Suprapubic skin (tissue), 4 donors: ENCODE results near the gene PRKAR2B. TPM values are rescaled to one million over a fixed set of nuclear protein-coding genes. Genes with fewer than 3 reads are reported as not detected.
"Not testable (repeated sequence)": the region's sequence is repeated elsewhere in the genome, so short reads cannot be mapped to it uniquely, and the experiment has no call there.

Experiments
- DNase-seq, 2 donors: peaks; one replicate each; pipeline ENCODE4 v3.0.0-alpha.2; 2019; ENCODE audit warnings: low spot score in 2 of 2
- H3K27ac ChIP-seq: fragments of 200-600 bp; sonication (generic); one replicate; pipeline ENCODE4 v1.5.1; 2019
- H3K27me3 ChIP-seq: fragments of 200-600 bp; sonication (generic); one replicate; pipeline ENCODE4 v1.5.1; 2019
- H3K36me3 ChIP-seq: fragments of 200-600 bp; sonication (generic); one replicate; pipeline ENCODE4 v1.5.1; 2019
- H3K4me1 ChIP-seq: fragments of 200-600 bp; sonication (generic); one replicate; pipeline ENCODE4 v1.5.1; 2019
- H3K4me3 ChIP-seq: fragments of 200-600 bp; sonication (generic); one replicate; pipeline ENCODE4 v1.5.1; 2019; ENCODE audit warnings: mild to moderate bottlenecking
- H3K9me3 ChIP-seq: fragments of 200-600 bp; sonication (generic); one replicate; pipeline ENCODE4 v1.5.1; 2019
- EP300 ChIP-seq: sonication (generic); formaldehyde crosslinking; IDR thresholded peaks from one replicate; pipeline ENCODE4 v1.6.1; 2017; ENCODE audit warnings: antibody characterized with exemption
- POLR2A ChIP-seq, 2 donors: fragments of 450-650 bp; IDR thresholded peaks; one replicate each; pipeline ENCODE4 v1.6.1; 2017; ENCODE audit warnings: antibody characterized with exemption in 2 of 2, mild to moderate bottlenecking in 2 of 2, moderate library complexity in 2 of 2
- POLR2AphosphoS5 ChIP-seq, 3 donors: sonication (generic); formaldehyde crosslinking; IDR thresholded peaks; one replicate each; pipeline ENCODE4 v1.6.1; 2017; ENCODE audit warnings: antibody characterized with exemption in 3 of 3
- WGBS: methylation state at CpG from one replicate; pipeline ENCODE4 v1.1.5; 2018; 5-methylcytosine and 5-hydroxymethylcytosine counted together
- total RNA-seq, 4 donors: library from RNA; depleted of rRNA; stranded (reverse); fragments of >200 nt; gene quantifications; one replicate each; pipeline ENCODE4 v1.1.0, GENCODE V29; 2016
- TF ChIP-seq, protein P1 (sequence below), 2 donors: fragments of 200-600 bp in 1 of 2; fragments of 450-650 bp in 1 of 2; sonication (generic) in 1 of 2; IDR thresholded peaks; one replicate each; pipeline ENCODE4 v1.5.1; 2016 to 2019; ENCODE audit warnings: antibody characterized with exemption in 2 of 2, mild to moderate bottlenecking in 1 of 2, moderate library complexity in 1 of 2

PRKAR2B gene
- total RNA-seq, 4 donors from 2014 or later, result 4.2 to 10.8 (median 6.2) TPM

DNA sequence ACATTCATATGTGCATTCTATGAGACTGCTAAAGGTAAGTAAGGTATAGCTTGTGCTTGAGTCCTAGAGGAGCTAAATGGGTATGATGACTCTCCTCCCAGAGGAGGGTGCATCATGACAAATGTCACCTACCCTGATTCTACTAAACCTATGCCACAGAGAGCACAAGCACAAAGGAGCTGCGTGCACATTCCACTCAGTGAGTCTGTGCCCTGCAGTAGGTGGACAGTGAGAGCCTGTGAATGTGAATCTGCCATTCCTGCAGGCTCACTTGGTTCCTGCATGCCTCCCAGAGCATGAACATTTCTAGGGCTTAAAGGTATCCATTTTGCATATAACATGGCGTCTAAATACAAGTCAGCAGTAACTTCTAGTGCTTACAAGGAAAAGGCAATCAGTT is 46.8 kb downstream of the PRKAR2B start:
- DNase-seq, result no peak
- Histone ChIP-seq H3K27me3 (no peaks in the 10 kb centered on the region), H3K27ac (no peak overlapping the region), H3K9me3 (no peaks in the 10 kb centered on the region), H3K36me3 (no peaks in the 10 kb centered on the region), H3K4me1 (no peaks in the 10 kb centered on the region), H3K4me3 (no peak overlapping the region)
- no peak for TF ChIP-seq EP300
- TF ChIP-seq, protein P1, sequence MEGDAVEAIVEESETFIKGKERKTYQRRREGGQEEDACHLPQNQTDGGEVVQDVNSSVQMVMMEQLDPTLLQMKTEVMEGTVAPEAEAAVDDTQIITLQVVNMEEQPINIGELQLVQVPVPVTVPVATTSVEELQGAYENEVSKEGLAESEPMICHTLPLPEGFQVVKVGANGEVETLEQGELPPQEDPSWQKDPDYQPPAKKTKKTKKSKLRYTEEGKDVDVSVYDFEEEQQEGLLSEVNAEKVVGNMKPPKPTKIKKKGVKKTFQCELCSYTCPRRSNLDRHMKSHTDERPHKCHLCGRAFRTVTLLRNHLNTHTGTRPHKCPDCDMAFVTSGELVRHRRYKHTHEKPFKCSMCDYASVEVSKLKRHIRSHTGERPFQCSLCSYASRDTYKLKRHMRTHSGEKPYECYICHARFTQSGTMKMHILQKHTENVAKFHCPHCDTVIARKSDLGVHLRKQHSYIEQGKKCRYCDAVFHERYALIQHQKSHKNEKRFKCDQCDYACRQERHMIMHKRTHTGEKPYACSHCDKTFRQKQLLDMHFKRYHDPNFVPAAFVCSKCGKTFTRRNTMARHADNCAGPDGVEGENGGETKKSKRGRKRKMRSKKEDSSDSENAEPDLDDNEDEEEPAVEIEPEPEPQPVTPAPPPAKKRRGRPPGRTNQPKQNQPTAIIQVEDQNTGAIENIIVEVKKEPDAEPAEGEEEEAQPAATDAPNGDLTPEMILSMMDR (IDR thresholded peaks at IDR 0.05), result no peak
- TF ChIP-seq POLR2AphosphoS5 (IDR thresholded peaks at IDR 0.05), result no peak
- TF ChIP-seq POLR2A (IDR thresholded peaks at IDR 0.05), result no peak
- WGBS, result 82% methylated on average over 2 of the region's 2 CpGs

DNA sequence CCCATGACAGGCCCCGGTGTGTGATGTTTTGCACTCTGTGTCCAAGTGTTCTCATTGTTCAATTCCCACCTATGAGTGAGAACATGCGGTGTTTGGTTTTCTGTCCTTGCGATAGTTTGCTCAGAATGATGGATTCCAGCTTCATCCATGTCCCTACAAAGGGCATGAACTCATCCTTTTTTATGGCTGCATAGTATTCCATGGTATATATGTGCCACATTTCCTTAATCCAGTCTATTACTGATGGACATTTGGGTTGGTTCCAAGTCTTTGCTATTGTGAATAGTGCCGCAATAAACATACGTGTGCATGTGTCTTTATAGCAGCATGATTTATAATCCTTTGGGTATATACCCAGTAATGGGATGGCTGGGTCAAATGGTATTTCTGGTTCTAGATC is 49.2 kb downstream of the PRKAR2B start:
- H3K36me3 ChIP-seq, H3K27me3 ChIP-seq, H3K27ac ChIP-seq, H3K4me1 ChIP-seq, DNase-seq, H3K9me3 ChIP-seq, H3K4me3 ChIP-seq: not testable (repeated sequence)
- WGBS, result 96% methylated on average over 3 of the region's 5 CpGs

DNA sequence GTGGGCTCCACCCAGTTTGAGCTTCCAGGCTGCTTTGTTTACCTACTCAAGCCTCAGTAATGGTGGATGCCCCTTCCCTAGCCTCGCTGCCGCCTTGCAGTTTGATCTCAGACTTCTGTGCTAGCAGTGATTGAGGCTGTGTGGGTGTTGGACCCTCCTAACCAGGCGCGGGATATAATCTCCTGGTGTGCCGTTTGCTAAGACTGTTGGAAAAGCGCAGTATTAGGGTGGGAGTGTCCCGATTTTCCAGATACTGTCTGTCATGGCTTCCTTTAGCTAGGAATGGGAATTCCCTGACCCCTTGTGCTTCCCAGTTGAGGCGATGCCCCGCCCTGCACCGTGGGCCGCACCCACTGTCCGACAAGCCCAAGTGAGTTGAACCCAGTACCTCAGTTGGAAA is 54.6 kb downstream of the PRKAR2B start:
- 99% methylated on average over 12 of the region's 12 CpGs for WGBS
- H3K36me3 ChIP-seq, H3K27ac ChIP-seq, H3K27me3 ChIP-seq, DNase-seq, H3K4me3 ChIP-seq, H3K9me3 ChIP-seq, H3K4me1 ChIP-seq: not testable (repeated sequence)

DNA sequence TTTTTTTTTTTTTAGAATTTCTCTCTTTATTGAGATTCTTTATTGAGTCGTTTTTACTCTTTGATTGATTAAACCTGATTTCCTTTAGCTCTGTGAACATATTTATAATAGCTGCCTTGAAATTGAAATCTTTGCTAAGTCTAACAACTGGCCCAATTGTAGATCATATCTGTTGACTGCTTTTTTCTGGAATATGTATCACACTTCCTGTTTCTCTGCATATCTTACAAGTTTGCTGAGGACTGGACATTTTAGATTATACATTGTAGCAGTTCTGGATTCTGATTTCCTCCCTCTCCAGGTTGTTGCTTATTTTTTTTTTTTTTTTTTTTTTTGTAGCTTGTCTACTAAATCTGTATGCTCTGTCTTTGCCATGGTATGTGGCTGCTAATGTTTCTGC is 56.3 kb downstream of the PRKAR2B start:
- Histone ChIP-seq H3K4me1 (no peaks in the 10 kb centered on the region), H3K27ac (no peak overlapping the region), H3K9me3 (no peaks in the 10 kb centered on the region), H3K4me3 (no peak overlapping the region), H3K36me3 (no peaks in the 10 kb centered on the region), H3K27me3 (no peaks in the 10 kb centered on the region)
- WGBS, result 95% methylated on average over 1 of the region's 1 CpG
- no peak for DNase-seq
- no peak for TF ChIP-seq EP300
- TF ChIP-seq, protein P1 (IDR thresholded peaks at IDR 0.05), result no peak
- no peak for TF ChIP-seq POLR2AphosphoS5 (IDR thresholded peaks at IDR 0.05)
- TF ChIP-seq POLR2A (IDR thresholded peaks at IDR 0.05), result no peak

DNA sequence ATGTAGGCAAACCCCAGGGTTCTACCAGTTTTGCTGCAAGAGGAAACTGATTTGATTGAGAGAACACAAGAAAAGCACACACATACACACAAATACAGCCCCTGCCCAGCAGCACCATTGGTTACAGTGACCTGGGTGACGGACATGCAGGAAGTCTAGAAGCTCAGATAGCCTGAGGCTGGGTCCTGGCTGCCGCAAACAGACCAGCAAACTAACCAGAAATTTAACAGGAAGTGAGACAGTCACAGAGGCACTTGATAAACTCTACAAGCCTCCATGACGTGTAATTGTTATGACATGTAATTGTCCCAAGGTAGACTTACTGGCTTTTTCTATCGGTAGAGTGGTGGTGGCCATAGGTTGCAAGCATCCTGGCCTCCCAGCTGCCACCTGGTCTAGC is 58.9 kb downstream of the PRKAR2B start:
- H3K27me3 ChIP-seq, result no peaks in the 10 kb centered on the region
- no peak for DNase-seq
- no peaks in the 10 kb centered on the region for H3K9me3 ChIP-seq
- H3K4me3 ChIP-seq, result no peak overlapping the region
- 51% methylated on average over 4 of the region's 4 CpGs for WGBS
- H3K27ac ChIP-seq, result no peak overlapping the region
- H3K36me3 ChIP-seq, result no peaks in the 10 kb centered on the region
- TF ChIP-seq EP300 (no peak), POLR2AphosphoS5 (IDR thresholded peaks at IDR 0.05) (no peak), POLR2A (IDR thresholded peaks at IDR 0.05) (no peak)
- TF ChIP-seq, protein P1 (IDR thresholded peaks at IDR 0.05), result no peak
- H3K4me1 ChIP-seq, result no peaks in the 10 kb centered on the region

DNA sequence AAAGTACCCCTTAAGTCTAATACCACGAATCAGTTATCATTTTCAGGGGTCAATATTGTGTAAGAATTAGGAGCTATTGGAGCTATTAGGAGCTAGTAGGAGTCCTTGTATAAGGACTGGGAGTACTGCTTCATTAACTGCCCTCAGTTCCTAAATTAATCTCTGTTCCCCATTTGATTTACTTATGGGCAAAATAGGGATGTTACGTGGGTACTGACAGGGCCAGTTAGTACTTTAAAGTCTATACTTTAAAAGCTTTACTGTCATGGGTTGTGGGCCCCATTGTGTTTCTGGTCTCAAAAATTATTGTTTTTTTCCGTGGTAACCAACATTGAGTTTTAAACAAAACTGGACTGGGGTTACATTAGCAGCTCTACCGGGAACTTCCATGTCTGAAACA is 60.3 kb downstream of the PRKAR2B start:
- WGBS, result 91% methylated on average over 4 of the region's 4 CpGs
- Histone ChIP-seq H3K36me3 (no peaks in the 10 kb centered on the region), H3K4me1 (no peaks in the 10 kb centered on the region), H3K27ac (no peak overlapping the region), H3K4me3 (no peak overlapping the region), H3K9me3 (no peaks in the 10 kb centered on the region), H3K27me3 (no peaks in the 10 kb centered on the region)
- DNase-seq, result no peak
- TF ChIP-seq, protein P1 (IDR thresholded peaks at IDR 0.05), result no peak
- TF ChIP-seq POLR2A (IDR thresholded peaks at IDR 0.05) (no peak), EP300 (no peak), POLR2AphosphoS5 (IDR thresholded peaks at IDR 0.05) (no peak)
